Measurements from ENCODE around the gene LCE2B. TPM values are rescaled to one million over a fixed set of nuclear protein-coding genes. Genes with fewer than 3 reads are reported as not detected.

LCE2B gene
- total and polyA plus RNA-seq, 2 experiments from 2014 or later = not detected

GRCh38 chr1:152681616-152682015 lies 4.3 kb upstream of the LCE2B start:
- no peaks in the 10 kb centered on the region for H3K36me3 ChIP-seq (ENCODE audit: insufficient read depth)
- H3K4me1 ChIP-seq (ENCODE audit: insufficient read depth) = no peaks in the 10 kb centered on the region

More at GRCh38 chr1:152681616-152682015, 4.3 kb upstream of the LCE2B start:
- H3K9me3 Mint-ChIP-seq = no peaks in the 10 kb centered on the region
- H3K4me1 Mint-ChIP-seq = no peaks in the 10 kb centered on the region
- Histone ChIP-seq H3K27me3 (ENCODE audit: insufficient read depth) (no peaks in the 10 kb centered on the region), H3K4me2 (no peak overlapping the region), H2AFZ (no peak overlapping the region), H3F3A (replicated peaks; ENCODE audit: low read depth) (no peaks in the 10 kb centered on the region), H3K79me2 (replicated peaks; ENCODE audit: insufficient read depth) (no peaks in the 10 kb centered on the region), H3K9me2 (ENCODE audit: insufficient read depth) (no peaks in the 10 kb centered on the region), H3K4me3 (no peak overlapping the region), H3K27ac (ENCODE audit: low read depth) (no peak overlapping the region), H4K20me1 (replicated peaks; ENCODE audit: insufficient read depth) (no peaks in the 10 kb centered on the region)
- ATAC-seq (no peak), DNase-seq (ENCODE audit: low spot score) (no peak)
- no peak overlapping the region for H3K27ac Mint-ChIP-seq
- no peak overlapping the region for H3K4me3 Mint-ChIP-seq
- TF ChIP-seq REST (IDR thresholded peaks at IDR 0.05; ENCODE audit: unreplicated experiment) = no peak
- no peak for TF ChIP-seq EZH2phosphoT487 (IDR thresholded peaks at IDR 0.05; ENCODE audit: unreplicated experiment)
- TF ChIP-seq ETS1 (IDR thresholded peaks at IDR 0.05) = no peak
- no peak for TF ChIP-seq ZNF462 (CRISPR knock-in tag; IDR thresholded peaks at IDR 0.05)
- no peak for TF ChIP-seq ZNF114 (CRISPR knock-in tag; IDR thresholded peaks at IDR 0.05)
- TF ChIP-seq STAT1 (IDR thresholded peaks at IDR 0.05; ENCODE audit: unreplicated experiment) = no peak
- no peak for TF ChIP-seq CTCF (conservative IDR thresholded peaks at IDR 0.05; ENCODE audit: low read depth in 2 of 2)
- no peak for TF ChIP-seq EZH2 (IDR thresholded peaks at IDR 0.05; ENCODE audit: low read depth, unreplicated experiment)
- no peak for TF ChIP-seq JUNB (IDR thresholded peaks at IDR 0.05; ENCODE audit: unreplicated experiment)
- no peak for TF ChIP-seq ZNF331 (CRISPR knock-in tag; IDR thresholded peaks at IDR 0.05; ENCODE audit: low read depth)
- TF ChIP-seq POLR2AphosphoS5 (IDR thresholded peaks at IDR 0.05; ENCODE audit: low read depth) = no peak
- no peak for TF ChIP-seq NANOG (IDR thresholded peaks at IDR 0.05; ENCODE audit: borderline replicate concordance)
- TF ChIP-seq CREB1 (CRISPR knock-in tag; IDR thresholded peaks at IDR 0.05; ENCODE audit: low read depth) = no peak
- H3K27me3 Mint-ChIP-seq (ENCODE audit: insufficient read depth, low read depth, poor library complexity) = no peaks in the 10 kb centered on the region
- no peaks in the 10 kb centered on the region for H3K36me3 Mint-ChIP-seq (ENCODE audit: low read depth)

Data from GM23338 (cell line).